Smooth muscle cell (in vitro differentiated cells): ENCODE measurements around the gene CBX5. TPM values are rescaled to one million over a fixed set of nuclear protein-coding genes. Genes with fewer than 3 reads are reported as not detected.

Experiments used
- DNase-seq: peaks from one replicate; lab custom pipeline; 2025; ENCODE audit not compliant: unreplicated experiment; lab: John Stamatoyannopoulos, UW
- H2AFZ ChIP-seq: fragments of 200-600 bp; sonication (generic); 2 replicates; pipeline ENCODE4 v1.6.0; 2016; ENCODE audit warnings: antibody characterized with exemption, low read depth, mild to moderate bottlenecking
- H3F3A ChIP-seq: fragments of 200-600 bp; sonication (generic); 2 replicates; pipeline ENCODE4 v1.6.0; 2017; ENCODE audit warnings: antibody characterized with exemption, low read depth
- H3K27ac ChIP-seq: fragments of 200-600 bp; sonication (generic); 2 replicates; pipeline ENCODE4 v1.5.1; 2016; ENCODE audit warnings: low read depth, mild to moderate bottlenecking
- H3K27me3 ChIP-seq: fragments of 200-600 bp; sonication (generic); 2 replicates; pipeline ENCODE4 v1.6.1; 2016; ENCODE audit warnings: low read depth, mild to moderate bottlenecking
- H3K36me3 ChIP-seq: fragments of 200-600 bp; sonication (generic); 2 replicates; pipeline ENCODE4 v1.5.1; 2016; ENCODE audit warnings: low read depth
- H3K4me1 ChIP-seq: fragments of 200-600 bp; sonication (generic); 2 replicates; pipeline ENCODE4 v1.5.1; 2016; ENCODE audit warnings: low read depth
- H3K4me2 ChIP-seq: fragments of 200-600 bp; sonication (generic); 2 replicates; pipeline ENCODE4 v1.6.0; 2016; ENCODE audit warnings: mild to moderate bottlenecking
- H3K4me3 ChIP-seq: fragments of 200-600 bp; sonication (generic); 2 replicates; pipeline ENCODE4 v1.5.1; 2016; ENCODE audit warnings: mild to moderate bottlenecking
- H3K79me2 ChIP-seq: fragments of 200-600 bp; sonication (generic); 2 replicates; pipeline ENCODE4 v1.6.0; 2016; ENCODE audit warnings: low read depth, mild to moderate bottlenecking
- H3K9ac ChIP-seq: fragments of 200-600 bp; sonication (generic); 2 replicates; pipeline ENCODE4 v1.6.0; 2016; ENCODE audit warnings: low read depth
- H3K9me3 ChIP-seq: fragments of 200-600 bp; sonication (generic); replicated peaks from 2 replicates; pipeline ENCODE4 v1.5.1; 2016; ENCODE audit warnings: low read depth
- H4K20me1 ChIP-seq: fragments of 200-600 bp; sonication (generic); 2 replicates; pipeline ENCODE4 v1.6.0; 2016; ENCODE audit warnings: low read depth
- CTCF ChIP-seq: fragments of 200-600 bp; sonication (generic); IDR thresholded peaks from 2 replicates; pipeline ENCODE4 v1.5.1; 2017; ENCODE audit warnings: borderline replicate concordance, mild to moderate bottlenecking, antibody characterized with exemption; ENCODE audit not compliant: insufficient read depth, poor library complexity, severe bottlenecking
- WGBS: methylation state at CpG from one replicate; pipeline ENCODE4 v1.1.7; 2016; ENCODE audit warnings: low lambda C conversion rate; 5-methylcytosine and 5-hydroxymethylcytosine counted together
- polyA plus RNA-seq: library from polyadenylated mRNA; unstranded; fragments of >200 nt; fragmentation: Nextera tagmentation; extraction: Ambion mirVana; gene quantifications from 2 replicates; pipeline ENCODE4 v1.2.1, GENCODE V29; 2016
- total RNA-seq: library from RNA; depleted of rRNA; stranded (reverse); fragments of >200 nt; gene quantifications from 2 replicates; pipeline ENCODE4 v1.2.3, GENCODE V29; 2014

Gene CBX5
- total and polyA plus RNA-seq, 2 experiments from 2014 or later, result 26.1 to 67.4 TPM

GRCh38 chr12:54197431-54197909, 82.5 kb downstream of the CBX5 start:
- no peaks in the 10 kb centered on the region for H3K36me3 ChIP-seq
- DNase-seq, result no peak
- no peaks in the 10 kb centered on the region for H3F3A ChIP-seq
- H3K4me3 ChIP-seq, result no peak overlapping the region
- no peak for TF ChIP-seq CTCF
- no peaks in the 10 kb centered on the region for H4K20me1 ChIP-seq
- H3K4me1 ChIP-seq, result no peaks in the 10 kb centered on the region
- no peak overlapping the region for H3K4me2 ChIP-seq
- WGBS, result 25% methylated on average over 5 of the region's 8 CpGs
- H3K79me2 ChIP-seq, result no peaks in the 10 kb centered on the region
- H3K27ac ChIP-seq, result no peak overlapping the region
- H3K9me3 ChIP-seq, result no peaks in the 10 kb centered on the region
- H2AFZ ChIP-seq, result no peak overlapping the region
- peaks cover 83% of the 10 kb centered on the region for H3K27me3 ChIP-seq
- H3K9ac ChIP-seq, result no peak overlapping the region

GRCh38 chr12:54197010-54197409, 82.9 kb downstream of the CBX5 start:
- no peaks in the 10 kb centered on the region for H3K36me3 ChIP-seq
- no peak for TF ChIP-seq CTCF
- H3K9me3 ChIP-seq, result no peaks in the 10 kb centered on the region
- no peak overlapping the region for H3K9ac ChIP-seq
- no peak overlapping the region for H3K4me2 ChIP-seq
- no peaks in the 10 kb centered on the region for H3K79me2 ChIP-seq
- DNase-seq, result no peak
- peaks cover 88% of the 10 kb centered on the region for H3K27me3 ChIP-seq
- H3F3A ChIP-seq, result no peaks in the 10 kb centered on the region
- H3K27ac ChIP-seq, result no peak overlapping the region
- no peaks in the 10 kb centered on the region for H4K20me1 ChIP-seq
- 68% methylated on average over 5 of the region's 5 CpGs for WGBS
- H2AFZ ChIP-seq, result no peak overlapping the region
- H3K4me1 ChIP-seq, result no peaks in the 10 kb centered on the region
- no peak overlapping the region for H3K4me3 ChIP-seq

GRCh38 chr12:54196396-54196795, 83.5 kb downstream of the CBX5 start:
- peaks cover 92% of the 10 kb centered on the region for H3K27me3 ChIP-seq
- H3K36me3 ChIP-seq, result no peaks in the 10 kb centered on the region
- no peak for DNase-seq
- H2AFZ ChIP-seq, result no peak overlapping the region
- H3K27ac ChIP-seq, result no peak overlapping the region
- no peaks in the 10 kb centered on the region for H3K79me2 ChIP-seq
- no peak for TF ChIP-seq CTCF
- no peaks in the 10 kb centered on the region for H3K4me1 ChIP-seq
- H3K9ac ChIP-seq, result no peak overlapping the region
- no peak overlapping the region for H3K4me3 ChIP-seq
- H3F3A ChIP-seq, result no peaks in the 10 kb centered on the region
- no peak overlapping the region for H3K4me2 ChIP-seq
- WGBS, result 81% methylated on average over 5 of the region's 5 CpGs
- H4K20me1 ChIP-seq, result no peaks in the 10 kb centered on the region
- H3K9me3 ChIP-seq, result no peaks in the 10 kb centered on the region

- H3K4me2 ChIP-seq, result no peak overlapping the region
- no peak overlapping the region for H3K4me3 ChIP-seq
- H2AFZ ChIP-seq, result no peak overlapping the region
- H3K4me1 ChIP-seq, result no peaks in the 10 kb centered on the region
- no peak for DNase-seq
- H3K36me3 ChIP-seq, result no peaks in the 10 kb centered on the region
- H4K20me1 ChIP-seq, result no peaks in the 10 kb centered on the region
- no peaks in the 10 kb centered on the region for H3K9me3 ChIP-seq
- H3K9ac ChIP-seq, result no peak overlapping the region
- no peaks in the 10 kb centered on the region for H3K79me2 ChIP-seq
- no peaks in the 10 kb centered on the region for H3F3A ChIP-seq
- WGBS, result 62% methylated on average over 15 of the region's 17 CpGs
- H3K27me3 ChIP-seq, result peaks cover 88% of the 10 kb centered on the region
- no peak for TF ChIP-seq CTCF
- H3K27ac ChIP-seq, result no peak overlapping the region
Observed at GRCh38 chr12:54195737-54196347, 84.1 kb downstream of the CBX5 start.
